Hepatic stellate cell (primary cell): ENCODE results near the gene MMD2.
"Not testable (repeated sequence)": the region's sequence is repeated elsewhere in the genome, so short reads cannot be mapped to it uniquely, and the experiment has no call there.

ENCODE experiments used
- DNase-seq: peaks from one replicate; pipeline ENCODE4 v3.0.0; 2011; ENCODE audit warnings: low spot score

Gene MMD2

GRCh38 chr7:4958477-4959301 lies at the start of gene MMD2:
Gene MMD2, minus strand, starts transcription at chr7:4959187. Its CDS starts 170 bp downstream, at chr7:4959017.
- no peak for DNase-seq

GRCh38 chr7:5005066-5005465 lies 46.1 kb upstream of the MMD2 start:
- no peak for DNase-seq

GRCh38 chr7:5001911-5002310 lies 42.9 kb upstream of the MMD2 start:
- no peak for DNase-seq

GRCh38 chr7:5001003-5001402 lies 42.0 kb upstream of the MMD2 start:
- no peak for DNase-seq

GRCh38 chr7:4999369-4999950 lies 40.5 kb upstream of the MMD2 start:
- no peak for DNase-seq

GRCh38 chr7:4998910-4999309 lies 39.9 kb upstream of the MMD2 start:
- DNase-seq = no peak

- no peak for DNase-seq
Measured at GRCh38 chr7:4998244-4998643, 39.3 kb upstream of the MMD2 start.

GRCh38 chr7:4996696-4997222 lies 37.8 kb upstream of the MMD2 start:
- DNase-seq = no peak

GRCh38 chr7:4995429-4995969 lies 36.5 kb upstream of the MMD2 start:
- DNase-seq = no peak

- DNase-seq = no peak
Measured at GRCh38 chr7:4993471-4993870, 34.5 kb upstream of the MMD2 start.

GRCh38 chr7:4982741-4983140 lies 23.8 kb upstream of the MMD2 start:
- DNase-seq = not testable (repeated sequence)

- DNase-seq = not testable (repeated sequence)
Measured at GRCh38 chr7:4981295-4981890, 22.4 kb upstream of the MMD2 start.

- not testable (repeated sequence) for DNase-seq
Measured at GRCh38 chr7:4975626-4976025, 16.6 kb upstream of the MMD2 start.

- DNase-seq = peak; percentile 87
Measured at GRCh38 chr7:4973728-4974198, 14.8 kb upstream of the MMD2 start.

GRCh38 chr7:4972446-4972845 lies 13.5 kb upstream of the MMD2 start:
- not testable (repeated sequence) for DNase-seq

GRCh38 chr7:4965295-4966022 lies 6.5 kb upstream of the MMD2 start:
- no peak for DNase-seq

- no peak for DNase-seq
Measured at GRCh38 chr7:4964506-4964905, 5.5 kb upstream of the MMD2 start.

- no peak for DNase-seq
Measured at GRCh38 chr7:4962872-4963775, 4.1 kb upstream of the MMD2 start.

- DNase-seq = no peak
Measured at GRCh38 chr7:4960363-4960762, 1.4 kb upstream of the MMD2 start.

GRCh38 chr7:4959893-4960292 lies 906 bp upstream of the MMD2 start:
- DNase-seq = no peak

GRCh38 chr7:4959306-4959705 lies 319 bp upstream of the MMD2 start:
- DNase-seq = no peak
